ENCODE results near the gene IGF1R. TPM values are rescaled to one million over a fixed set of nuclear protein-coding genes. Genes with fewer than 3 reads are reported as not detected.

IGF1R gene
- total RNA-seq, 3 donors from 2014 or later, result 34.7 to 65.2 (median 47.7) TPM

DNA sequence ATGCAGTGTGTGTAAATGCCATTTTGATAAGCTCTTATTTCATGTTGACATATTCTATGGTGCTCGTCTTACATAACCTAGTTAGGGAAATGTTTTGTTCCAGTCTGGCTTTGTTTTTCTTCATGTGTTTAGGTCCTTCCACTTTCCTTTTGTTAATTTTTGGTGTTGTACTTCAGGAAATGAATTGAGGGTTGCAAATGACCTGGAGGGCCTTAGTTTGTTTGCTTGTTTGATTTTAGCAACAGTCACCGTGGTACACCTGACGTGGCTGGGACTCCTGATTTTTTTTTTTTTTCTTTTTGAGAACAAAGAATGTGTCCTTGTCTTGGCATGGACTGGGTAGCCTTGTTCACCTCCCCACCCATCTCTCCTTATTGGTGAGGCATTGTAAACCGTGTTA, 114.8 kb downstream of the IGF1R start:
- no peaks in the 10 kb centered on the region for H3K4me1 ChIP-seq (ENCODE audit: low read depth)
- TF ChIP-seq, protein P1, sequence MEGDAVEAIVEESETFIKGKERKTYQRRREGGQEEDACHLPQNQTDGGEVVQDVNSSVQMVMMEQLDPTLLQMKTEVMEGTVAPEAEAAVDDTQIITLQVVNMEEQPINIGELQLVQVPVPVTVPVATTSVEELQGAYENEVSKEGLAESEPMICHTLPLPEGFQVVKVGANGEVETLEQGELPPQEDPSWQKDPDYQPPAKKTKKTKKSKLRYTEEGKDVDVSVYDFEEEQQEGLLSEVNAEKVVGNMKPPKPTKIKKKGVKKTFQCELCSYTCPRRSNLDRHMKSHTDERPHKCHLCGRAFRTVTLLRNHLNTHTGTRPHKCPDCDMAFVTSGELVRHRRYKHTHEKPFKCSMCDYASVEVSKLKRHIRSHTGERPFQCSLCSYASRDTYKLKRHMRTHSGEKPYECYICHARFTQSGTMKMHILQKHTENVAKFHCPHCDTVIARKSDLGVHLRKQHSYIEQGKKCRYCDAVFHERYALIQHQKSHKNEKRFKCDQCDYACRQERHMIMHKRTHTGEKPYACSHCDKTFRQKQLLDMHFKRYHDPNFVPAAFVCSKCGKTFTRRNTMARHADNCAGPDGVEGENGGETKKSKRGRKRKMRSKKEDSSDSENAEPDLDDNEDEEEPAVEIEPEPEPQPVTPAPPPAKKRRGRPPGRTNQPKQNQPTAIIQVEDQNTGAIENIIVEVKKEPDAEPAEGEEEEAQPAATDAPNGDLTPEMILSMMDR (IDR thresholded peaks at IDR 0.05), result no peak
- no peak for DNase-seq
- no peaks in the 10 kb centered on the region for H3K9me3 ChIP-seq
- H3K36me3 ChIP-seq (ENCODE audit: low read depth), result no peaks in the 10 kb centered on the region
- intact Hi-C loops (cut with DNase I, micrococcal nuclease), result no loop called here
- H3K4me3 ChIP-seq, result no peak overlapping the region
- ATAC-seq, result peak; percentile 51

DNA sequence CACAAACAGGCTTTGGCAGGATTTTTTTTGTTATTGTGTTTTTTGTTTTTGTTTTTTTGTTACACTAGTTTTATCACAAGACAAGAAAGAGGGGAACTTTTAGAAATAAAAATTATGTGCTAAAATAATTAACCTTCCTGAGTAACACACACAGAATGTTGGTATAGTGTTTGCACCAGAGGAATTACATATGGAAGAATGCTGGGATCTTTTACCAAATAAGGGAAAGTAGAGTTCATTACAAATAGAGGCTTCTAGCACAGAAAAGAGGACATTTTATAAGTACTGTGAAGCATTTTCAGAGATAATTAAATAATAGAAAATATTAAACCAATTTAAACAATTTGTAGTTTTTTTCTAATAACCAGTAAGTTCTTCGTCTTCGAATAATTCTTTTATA, 116.0 kb downstream of the IGF1R start:
- H3K4me1 ChIP-seq (ENCODE audit: low read depth), result no peaks in the 10 kb centered on the region
- H3K4me3 ChIP-seq, result no peak overlapping the region
- no peak for ATAC-seq
- DNase-seq, result no peak
- no peaks in the 10 kb centered on the region for H3K36me3 ChIP-seq (ENCODE audit: low read depth)
- H3K9me3 ChIP-seq, result no peaks in the 10 kb centered on the region
- TF ChIP-seq, protein P1 (IDR thresholded peaks at IDR 0.05), result no peak
- intact Hi-C loops (cut with DNase I, micrococcal nuclease), result no loop called here

DNA sequence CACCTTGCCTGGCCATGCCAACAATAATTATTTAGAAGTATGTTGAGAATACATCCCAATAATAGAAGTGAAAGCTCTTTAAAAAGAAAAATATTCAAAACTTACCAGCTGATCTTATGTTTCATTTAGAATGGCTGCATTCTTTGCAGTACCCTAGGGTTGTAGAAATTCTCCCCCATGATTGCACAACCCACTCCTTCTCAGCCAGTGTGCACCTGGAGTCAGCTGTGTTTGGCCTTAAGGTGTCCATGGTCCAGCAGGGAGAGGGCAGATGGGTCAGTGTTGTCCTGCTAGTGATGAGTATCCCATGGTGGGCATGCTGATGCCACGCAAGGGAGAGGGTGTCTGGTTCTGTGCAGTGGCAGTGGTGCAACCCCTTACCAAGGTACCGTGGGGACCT, 117.3 kb downstream of the IGF1R start:
- DNase-seq (no peak), ATAC-seq (no peak)
- Histone ChIP-seq H3K4me1 (ENCODE audit: low read depth) (no peaks in the 10 kb centered on the region), H3K9me3 (no peaks in the 10 kb centered on the region), H3K4me3 (no peak overlapping the region), H3K36me3 (ENCODE audit: low read depth) (no peaks in the 10 kb centered on the region)
- TF ChIP-seq, protein P1 (IDR thresholded peaks at IDR 0.05), result no peak
- intact Hi-C loops (cut with DNase I, micrococcal nuclease), result no loop called here

DNA sequence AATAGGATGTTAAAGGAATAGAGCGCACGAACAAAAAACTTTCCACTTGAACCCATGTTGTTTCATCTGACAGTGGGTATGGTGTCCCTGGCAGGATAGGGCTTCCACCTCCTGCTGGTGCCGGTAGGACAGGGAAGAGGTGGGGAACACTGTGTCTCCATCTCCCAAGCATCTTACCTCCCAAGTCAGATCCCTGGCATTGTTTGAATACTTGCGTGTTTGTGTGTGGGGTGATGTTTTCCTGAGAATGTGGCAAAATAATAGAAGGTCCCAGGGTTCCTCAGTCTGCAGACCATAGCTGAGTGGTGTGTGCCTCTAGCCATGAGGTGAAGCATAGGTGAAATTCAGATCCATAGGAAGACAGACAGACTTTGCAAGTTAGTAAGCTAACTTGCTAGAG, 119.4 kb downstream of the IGF1R start:
- intact Hi-C loops (cut with DNase I, micrococcal nuclease), result no loop called here
- peaks cover 7% of the 10 kb centered on the region for H3K4me1 ChIP-seq (ENCODE audit: low read depth)
- TF ChIP-seq, protein P1 (IDR thresholded peaks at IDR 0.05), result no peak

DNA sequence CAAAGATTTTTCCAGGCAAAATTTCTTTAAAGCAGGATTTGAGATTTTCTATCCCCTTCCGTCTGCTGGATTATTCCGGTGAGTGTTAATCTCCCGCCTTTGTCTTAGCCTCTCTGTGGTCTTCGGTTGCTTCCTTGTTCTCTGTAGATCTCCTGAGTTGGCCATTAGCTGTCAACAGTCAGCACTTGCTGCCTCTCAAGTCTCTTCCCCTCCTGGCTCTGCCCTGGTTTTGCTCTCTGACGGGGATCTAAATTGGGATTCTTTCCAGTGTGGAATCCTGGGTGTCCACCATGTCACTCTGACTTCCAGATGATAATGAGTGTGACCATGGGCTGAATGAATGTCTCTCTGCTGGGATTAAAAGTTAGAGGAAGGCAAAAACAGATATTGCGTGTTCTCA, 121.5 kb downstream of the IGF1R start:
- ATAC-seq, result no peak

More for the DNA sequence above, 119.4 kb downstream of the IGF1R start:
- Histone ChIP-seq H3K36me3 (ENCODE audit: low read depth) (no peaks in the 10 kb centered on the region), H3K4me3 (no peak overlapping the region), H3K9me3 (no peaks in the 10 kb centered on the region)
- ATAC-seq, result no peak
- no peak for DNase-seq

More for the DNA sequence above, 121.5 kb downstream of the IGF1R start:
- no peak overlapping the region for H3K4me3 ChIP-seq
- H3K4me1 ChIP-seq (ENCODE audit: low read depth), result peaks cover 7% of the 10 kb centered on the region
- TF ChIP-seq, protein P1 (IDR thresholded peaks at IDR 0.05), result no peak
- no peaks in the 10 kb centered on the region for H3K36me3 ChIP-seq (ENCODE audit: low read depth)
- intact Hi-C loops (cut with DNase I, micrococcal nuclease), result no loop called here
- H3K9me3 ChIP-seq, result no peaks in the 10 kb centered on the region
- no peak for DNase-seq
